HG03064 (cell line): Measurements from ENCODE around the gene ZNF524.
A peak's percentile ranks its signal among the peaks of the same experiment; 100 is the strongest.

Experiments
- ATAC-seq: cut with Tn5 transposase; IDR thresholded peaks from one replicate; pipeline ENCODE4 v1.9.1; 2021; ENCODE audit warnings: low read depth; ENCODE audit not compliant: unreplicated experiment

The ZNF524 gene

GRCh38 chr19:55601084-55601483, 996 bp downstream of the ZNF524 start:
- no peak for ATAC-seq

GRCh38 chr19:55602104-55603001, 2.3 kb downstream of the ZNF524 start:
- no peak for ATAC-seq

GRCh38 chr19:55603115-55603514, 3.0 kb downstream of the ZNF524 start:
- no peak for ATAC-seq

GRCh38 chr19:55603581-55604292, 3.6 kb downstream of the ZNF524 start:
- ATAC-seq: no peak

GRCh38 chr19:55605207-55605636, 5.1 kb downstream of the ZNF524 start:
- ATAC-seq: peak; percentile 50

GRCh38 chr19:55605637-55606470, 5.8 kb downstream of the ZNF524 start, which contains the start of gene ZNF865:
ZNF865 (plus strand) TSS chr19:55605647; CDS start chr19:55613619, 7,972 bp downstream.
- no peak for ATAC-seq

GRCh38 chr19:55606471-55606787, 6.3 kb downstream of the ZNF524 start:
- ATAC-seq: no peak

- ATAC-seq: no peak
Observed at GRCh38 chr19:55606817-55607216, 6.7 kb downstream of the ZNF524 start.

GRCh38 chr19:55609326-55609725, 9.2 kb downstream of the ZNF524 start:
- ATAC-seq: no peak

- no peak for ATAC-seq
Observed at GRCh38 chr19:55611300-55611982, 11.4 kb downstream of the ZNF524 start.

- ATAC-seq: no peak
Observed at GRCh38 chr19:55611983-55612645, 12.0 kb downstream of the ZNF524 start.

GRCh38 chr19:55613396-55613795, 13.3 kb downstream of the ZNF524 start:
- no peak for ATAC-seq

GRCh38 chr19:55613930-55614710, 14.0 kb downstream of the ZNF524 start:
- no peak for ATAC-seq

- no peak for ATAC-seq
Observed at GRCh38 chr19:55614711-55615542, 14.8 kb downstream of the ZNF524 start.

- no peak for ATAC-seq
Observed at GRCh38 chr19:55615543-55616394, 15.7 kb downstream of the ZNF524 start.

GRCh38 chr19:55616395-55616875, 16.3 kb downstream of the ZNF524 start:
- ATAC-seq: no peak

GRCh38 chr19:55617426-55617825, 17.3 kb downstream of the ZNF524 start:
- ATAC-seq: no peak
